A549 (cell line): ENCODE measurements around the gene DDIT4. TPM values are rescaled to one million over a fixed set of nuclear protein-coding genes. Genes with fewer than 3 reads are reported as not detected.
A peak's percentile ranks its signal among the peaks of the same experiment; 100 is the strongest.

ENCODE experiments used
- ATAC-seq, 2 experiments: fragments of 200-7000 bp in 1 of 2; fragments of >200 bp in 1 of 2; cut with Nextera tagmentation in 1 of 2; cut with Tn5 transposase in 1 of 2; 3 replicates each; pipeline versions ENCODE4 v1.8.0 to v1.9.1; 2018 to 2020; ENCODE audit warnings: mild to moderate bottlenecking in 1 of 2, moderate library complexity in 1 of 2
- CTCF ChIA-PET: fragments of 300-600 bp; sonication (Branson Sonifier 250); formaldehyde crosslinking; extraction: SDS; loops from one replicate; lab custom pipeline; 2021; ENCODE audit warnings: antibody characterized with exemption, inconsistent platforms; lab: Yijun Ruan, JAX
- POLR2A ChIA-PET: fragments of 350-600 bp; formaldehyde crosslinking; extraction: SDS; loops from one replicate; lab custom pipeline; 2021; ENCODE audit warnings: antibody characterized with exemption, inconsistent platforms; lab: Yijun Ruan, JAX
- DNase-seq, 2 experiments: peaks; one replicate each; pipeline versions ENCODE4 v3.0.0 to v3.0.0-alpha.2; 2011 to 2016; ENCODE audit warnings: low read depth in 1 of 2, low spot score in 1 of 2
- FAIRE-seq: peaks from 2 replicates; lab custom pipeline; 2011; peaks lifted over from hg19 to GRCh38; lab: Jason Lieb, UNC
- H3K27ac ChIP-seq, 2 experiments: fragments of >200 bp; sonication (Bioruptor Twin); formaldehyde crosslinking; 3 replicates each; pipeline ENCODE4 v1.5.1; 2016 to 2017
- H3K4me1 ChIP-seq: fragments of >200 bp; sonication (Bioruptor Twin); formaldehyde crosslinking; 3 replicates; pipeline ENCODE4 v1.6.1; 2016
- H3K4me2 ChIP-seq: fragments of >200 bp; sonication (Bioruptor Twin); formaldehyde crosslinking; 3 replicates; pipeline ENCODE4 v1.6.1; 2016
- H3K4me3 ChIP-seq: fragments of >200 bp; sonication (Bioruptor Twin); formaldehyde crosslinking; 3 replicates; pipeline ENCODE4 v1.5.1; 2016
- H3K9me3 ChIP-seq: fragments of >200 bp; sonication (Bioruptor Twin); formaldehyde crosslinking; 3 replicates; pipeline ENCODE4 v1.6.1; 2016
- CEBPB ChIP-seq, 2 experiments: fragments of >200 bp in 1 of 2; sonication (Bioruptor Twin) in 1 of 2; formaldehyde crosslinking in 1 of 2; IDR thresholded peaks; 2 replicates each; pipeline ENCODE4 v1.6.1; 2012 to 2016
- CHD2 ChIP-seq: fragments of 150-350 bp; IDR thresholded peaks from 2 replicates; pipeline ENCODE4 v1.6.1; 2014; ENCODE audit warnings: low read length; ENCODE audit not compliant: partially characterized antibody
- CHD4 ChIP-seq: fragments of 200-600 bp; sonication (generic); IDR thresholded peaks from 2 replicates; pipeline ENCODE4 v1.6.1; 2016; ENCODE audit warnings: antibody characterized with exemption, mild to moderate bottlenecking, borderline replicate concordance
- EHF ChIP-seq: fragments of 250-450 bp; sonication (Bioruptor Pico); IDR thresholded peaks from 2 replicates; pipeline ENCODE4 v1.5.0; 2020; ENCODE audit warnings: mild to moderate bottlenecking
- EP300 ChIP-seq, 2 experiments: fragments of >200 bp; sonication (Bioruptor Twin); formaldehyde crosslinking; IDR thresholded peaks; 2 replicates in 1 of 2; 3 replicates in 1 of 2; pipeline ENCODE4 v1.6.1; 2016 to 2017
- ESRRA ChIP-seq: fragments of 150-350 bp; IDR thresholded peaks from 2 replicates; pipeline ENCODE4 v1.6.1; 2014; ENCODE audit warnings: mild to moderate bottlenecking, low read length, borderline replicate concordance
- FOSB ChIP-seq: fragments of 250-450 bp; sonication (Bioruptor Pico); IDR thresholded peaks from 2 replicates; pipeline ENCODE4 v1.5.0; 2020; ENCODE audit warnings: mild to moderate bottlenecking, moderate library complexity
- FOSL2 ChIP-seq, 2 experiments: fragments of 450-650 bp in 1 of 2; fragments of >200 bp in 1 of 2; sonication (Bioruptor Twin) in 1 of 2; formaldehyde crosslinking; IDR thresholded peaks; 2 replicates each; pipeline versions ENCODE4 v1.5.0 to v1.6.1; 2016 to 2020; ENCODE audit warnings: mild to moderate bottlenecking in 1 of 2, moderate library complexity in 1 of 2
- HEYL ChIP-seq: fragments of 250-450 bp; sonication (Bioruptor Pico); IDR thresholded peaks from 2 replicates; pipeline ENCODE4 v1.8.0; 2021; ENCODE audit warnings: mild to moderate bottlenecking, moderate library complexity
- HOXA7 ChIP-seq: fragments of 250-450 bp; sonication (Bioruptor Pico); IDR thresholded peaks from 2 replicates; pipeline ENCODE4 v1.5.0; 2020; ENCODE audit warnings: mild to moderate bottlenecking, moderate library complexity
- HOXB13 ChIP-seq: fragments of 250-450 bp; sonication (Bioruptor Pico); IDR thresholded peaks from 2 replicates; pipeline ENCODE4 v1.5.0; 2020; ENCODE audit warnings: low read depth, mild to moderate bottlenecking, moderate library complexity
- HOXB5 ChIP-seq: fragments of 250-450 bp; sonication (Bioruptor Pico); IDR thresholded peaks from 2 replicates; pipeline ENCODE4 v1.5.0; 2020; ENCODE audit warnings: mild to moderate bottlenecking, moderate library complexity
- JUN ChIP-seq, 2 experiments: fragments of >200 bp; sonication (Bioruptor Twin); formaldehyde crosslinking; IDR thresholded peaks; 2 replicates in 1 of 2; 3 replicates in 1 of 2; pipeline ENCODE4 v1.6.1; 2016 to 2017
- MAZ ChIP-seq: fragments of 150-350 bp; IDR thresholded peaks from 2 replicates; pipeline ENCODE4 v1.6.1; 2014; ENCODE audit warnings: antibody characterized with exemption, low read depth, low read length, borderline replicate concordance
- MYC ChIP-seq: IDR thresholded peaks from 2 replicates; pipeline ENCODE4 v1.6.1; 2012; ENCODE audit warnings: mild to moderate bottlenecking, inconsistent platforms, low read length, improper control_type of control experiment, borderline replicate concordance
- NFE2L2 ChIP-seq: fragments of 150-350 bp; conservative IDR thresholded peaks from 2 replicates; pipeline ENCODE4 v1.6.1; 2014; ENCODE audit warnings: low read length
- POLR2AphosphoS2 ChIP-seq: conservative IDR thresholded peaks from 2 replicates; pipeline ENCODE4 v1.6.1; 2012; ENCODE audit warnings: low read length, improper control_type of control experiment, inconsistent platforms
- RAD21 ChIP-seq, 2 experiments: fragments of >200 bp in 1 of 2; sonication (Bioruptor Twin) in 1 of 2; formaldehyde crosslinking in 1 of 2; IDR thresholded peaks in 1 of 2; conservative IDR thresholded peaks in 1 of 2; 2 replicates in 1 of 2; 3 replicates in 1 of 2; pipeline ENCODE4 v1.6.1; 2012 to 2018; ENCODE audit warnings: inconsistent platforms in 1 of 2
- RCOR1 ChIP-seq: fragments of 150-350 bp; IDR thresholded peaks from 2 replicates; pipeline ENCODE4 v1.6.1; 2014; ENCODE audit warnings: antibody characterized with exemption, low read length, low read depth
- RNF2 ChIP-seq: fragments of 200-600 bp; sonication (generic); IDR thresholded peaks from 2 replicates; pipeline ENCODE4 v1.6.1; 2016; ENCODE audit warnings: low read depth, mild to moderate bottlenecking, antibody characterized with exemption, moderate library complexity, borderline replicate concordance
- SMC3 ChIP-seq: fragments of >200 bp; sonication (Bioruptor Twin); formaldehyde crosslinking; IDR thresholded peaks from 3 replicates; pipeline ENCODE4 v1.6.1; 2018; ENCODE audit warnings: inconsistent platforms
- SREBF2 ChIP-seq: fragments of 450-650 bp; IDR thresholded peaks from 2 replicates; pipeline ENCODE4 v1.6.1; 2014; ENCODE audit warnings: mild to moderate bottlenecking, moderate library complexity
- ZFP36 ChIP-seq: fragments of 450-650 bp; IDR thresholded peaks from 2 replicates; pipeline ENCODE4 v1.6.1; 2014; ENCODE audit warnings: borderline replicate concordance; ENCODE audit not compliant: partially characterized antibody
- ZNF302 ChIP-seq: fragments of 250-450 bp; sonication (Bioruptor Pico); IDR thresholded peaks from 2 replicates; pipeline ENCODE4 v1.9.0; 2021; ENCODE audit warnings: inconsistent platforms, mild to moderate bottlenecking, moderate library complexity
- WGBS: methylation state at CpG from one replicate; pipeline ENCODE4 v1.1.6; 2017; ENCODE audit errors: missing lambda C conversion rate; 5-methylcytosine and 5-hydroxymethylcytosine counted together
- polyA plus RNA-seq, 4 experiments: library from polyadenylated mRNA; depleted of rRNA in 3 of 4; stranded (reverse); fragments of >200 nt; fragmentation: RNase III in 1 of 4; extraction: RNeasy Plus Mini Kit Qiagen cat#74134 plus additional on column Dnase treatment in 1 of 4; gene quantifications; 2 replicates in 3 of 4; 3 replicates in 1 of 4; pipeline ENCODE4 v1.2.3, GENCODE V29; 2011 to 2017
- TF ChIP-seq, protein P1 (sequence below): fragments of 250-450 bp; sonication (Bioruptor Pico); IDR thresholded peaks from 2 replicates; pipeline ENCODE4 v1.5.0; 2021; ENCODE audit warnings: mild to moderate bottlenecking, moderate library complexity, borderline replicate concordance
- TF ChIP-seq, protein P2 (sequence below): fragments of 250-450 bp; sonication (Bioruptor Pico); IDR thresholded peaks from 2 replicates; pipeline ENCODE4 v1.5.0; 2020; ENCODE audit warnings: low read depth, mild to moderate bottlenecking, moderate library complexity
- TF ChIP-seq, protein P3 (sequence below): fragments of >200 bp; sonication (Bioruptor Twin); formaldehyde crosslinking; IDR thresholded peaks from 3 replicates; pipeline ENCODE4 v1.5.1; 2016

The DDIT4 gene
- polyA plus RNA-seq, 2 of the 4 experiments (the other 2 are of a cell fraction), result 239 to 392 TPM

DNA sequence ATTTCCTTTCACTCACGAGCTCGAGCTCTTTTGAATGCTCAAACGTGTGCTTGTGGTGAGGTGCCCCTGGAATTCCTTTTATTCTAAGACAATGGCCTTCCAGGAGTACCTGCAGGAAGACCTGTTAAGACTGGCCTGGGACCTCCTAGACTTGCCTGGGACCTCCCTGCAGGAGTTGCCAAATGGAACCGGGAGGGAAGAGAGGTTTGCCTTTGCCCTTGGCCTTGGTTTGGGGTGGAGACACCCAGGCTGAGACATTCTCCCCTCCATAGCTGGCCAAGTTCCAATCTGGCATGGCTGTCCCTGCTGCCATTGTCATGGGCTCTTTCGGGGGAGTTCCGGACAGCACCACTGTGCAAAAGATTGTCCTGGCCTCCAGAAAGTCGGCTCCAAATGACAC, 41.3 kb downstream of the DDIT4 start:
- ATAC-seq (no peak), DNase-seq (no peak), FAIRE-seq (no peak)
- Histone ChIP-seq H3K9me3 (no peaks in the 10 kb centered on the region), H3K4me1 (peaks cover 70% of the 10 kb centered on the region), H3K4me2 (peak overlapping the region; percentile 58), H3K4me3 (no peak overlapping the region), H3K27ac (peak overlapping the region; percentile 98 to 99)
- TF ChIP-seq RAD21 (conservative IDR thresholded peaks at IDR 0.05 in 1 of 2, IDR thresholded peaks at IDR 0.05 in 1 of 2), result 0 out of 5 replicates have a peak, but pooled peaks of 1 of the 2 experiments have one; percentile 0
- no peak for TF ChIP-seq EHF (CRISPR knock-in tag)
- TF ChIP-seq SMC3, result no peak
- TF ChIP-seq RNF2, result no peak
- no peak for TF ChIP-seq RCOR1
- CTCF ChIA-PET, result interaction anchor here (1.2 to 6.9 kb wide), 4 partner anchors 14 to 40 kb away, joined by 3 to 44 read pairs (median 9); no protein-coding TSS in a partner anchor
- WGBS, result 61% methylated on average over 7 of the region's 7 CpGs
- POLR2A ChIA-PET, result interaction anchor here (1.0 to 2.3 kb wide), 5 partner anchors 17 to 43 kb away, joined by 3 to 16 read pairs (median 9); partner anchors contain the start of gene DDIT4

DNA sequence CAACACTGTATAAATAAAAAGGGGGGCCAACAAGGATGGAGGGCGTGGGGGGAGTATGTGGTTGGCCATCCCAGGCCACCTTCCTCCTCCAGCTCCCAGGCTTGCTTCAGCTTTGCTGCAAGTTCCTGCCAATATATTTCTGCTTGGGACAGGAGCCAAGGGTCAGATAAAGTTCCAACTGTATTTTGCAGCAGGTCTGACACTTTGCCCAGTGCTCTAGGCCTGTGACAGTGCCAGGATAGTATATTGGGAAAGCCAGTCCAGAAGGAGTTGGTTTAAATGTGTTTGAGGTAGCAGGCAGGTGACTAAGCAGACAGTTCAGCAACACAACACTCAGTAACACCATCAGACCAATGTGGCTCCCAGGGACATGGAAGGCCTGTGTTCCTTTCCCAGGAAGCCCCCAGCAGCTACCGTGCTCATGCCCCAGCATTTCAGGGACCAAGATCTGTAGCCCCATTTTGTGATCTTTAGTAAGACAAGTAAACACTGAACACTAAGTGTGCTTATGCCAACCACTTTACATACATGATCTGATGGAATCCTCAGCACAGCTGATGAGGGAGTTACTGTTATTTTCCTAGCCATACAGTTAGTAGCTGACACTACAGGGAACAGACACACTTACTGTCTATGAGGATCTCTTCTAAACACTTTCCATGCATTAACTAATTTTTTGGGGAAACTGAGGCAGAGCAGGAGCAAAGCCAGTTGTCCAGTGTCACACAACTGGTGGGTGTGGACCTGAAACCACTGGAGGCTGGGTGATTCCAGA, 42.1 kb downstream of the DDIT4 start:
- no peak for FAIRE-seq
- TF ChIP-seq EP300 (IDR thresholded peaks at IDR 0.05), result peak; percentile 49 to 74; a peak in 3 of 5 replicates
- TF ChIP-seq JUN (IDR thresholded peaks at IDR 0.05), result peak in 1 of 2 experiments; percentile 54; a peak in 1 of 5 replicates
- TF ChIP-seq ESRRA, result no peak
- TF ChIP-seq MYC, result no peak
- TF ChIP-seq ZNF302 (CRISPR knock-in tag), result peak; percentile 17; the same call in 1 of the 2 replicates
- TF ChIP-seq HOXB5 (CRISPR knock-in tag), result peak; percentile 23; the same call in 1 of the 2 replicates
- no peak; the same call in 1 of the 2 replicates for TF ChIP-seq EHF (CRISPR knock-in tag)
- TF ChIP-seq HOXB13 (CRISPR knock-in tag), result peak; percentile 73; the same call in 1 of the 2 replicates
- peak; percentile 55 to 61; a peak in 2 of 4 replicates for TF ChIP-seq CEBPB (IDR thresholded peaks at IDR 0.05)
- no peak for TF ChIP-seq MAZ
- TF ChIP-seq, protein P1, sequence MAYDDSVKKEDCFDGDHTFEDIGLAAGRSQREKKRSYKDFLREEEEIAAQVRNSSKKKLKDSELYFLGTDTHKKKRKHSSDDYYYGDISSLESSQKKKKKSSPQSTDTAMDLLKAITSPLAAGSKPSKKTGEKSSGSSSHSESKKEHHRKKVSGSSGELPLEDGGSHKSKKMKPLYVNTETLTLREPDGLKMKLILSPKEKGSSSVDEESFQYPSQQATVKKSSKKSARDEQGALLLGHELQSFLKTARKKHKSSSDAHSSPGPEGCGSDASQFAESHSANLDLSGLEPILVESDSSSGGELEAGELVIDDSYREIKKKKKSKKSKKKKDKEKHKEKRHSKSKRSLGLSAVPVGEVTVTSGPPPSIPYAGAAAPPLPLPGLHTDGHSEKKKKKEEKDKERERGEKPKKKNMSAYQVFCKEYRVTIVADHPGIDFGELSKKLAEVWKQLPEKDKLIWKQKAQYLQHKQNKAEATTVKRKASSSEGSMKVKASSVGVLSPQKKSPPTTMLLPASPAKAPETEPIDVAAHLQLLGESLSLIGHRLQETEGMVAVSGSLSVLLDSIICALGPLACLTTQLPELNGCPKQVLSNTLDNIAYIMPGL (CRISPR knock-in tag), result no peak
- TF ChIP-seq HOXA7 (CRISPR knock-in tag), result peak; percentile 90
- TF ChIP-seq CHD2, result no peak
- TF ChIP-seq, protein P2, sequence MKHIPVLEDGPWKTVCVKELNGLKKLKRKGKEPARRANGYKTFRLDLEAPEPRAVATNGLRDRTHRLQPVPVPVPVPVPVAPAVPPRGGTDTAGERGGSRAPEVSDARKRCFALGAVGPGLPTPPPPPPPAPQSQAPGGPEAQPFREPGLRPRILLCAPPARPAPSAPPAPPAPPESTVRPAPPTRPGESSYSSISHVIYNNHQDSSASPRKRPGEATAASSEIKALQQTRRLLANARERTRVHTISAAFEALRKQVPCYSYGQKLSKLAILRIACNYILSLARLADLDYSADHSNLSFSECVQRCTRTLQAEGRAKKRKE, result 0 out of 2 replicates have a peak, but pooled peaks have one; percentile 10
- no peak for TF ChIP-seq RNF2
- TF ChIP-seq ZFP36, result no peak
- TF ChIP-seq FOSB (CRISPR knock-in tag), result 0 out of 2 replicates have a peak, but pooled peaks have one; percentile 22
- no peak for TF ChIP-seq FOSL2 (IDR thresholded peaks at IDR 0.05)
- peak; percentile 35; the same call in 1 of the 2 replicates for TF ChIP-seq FOSL2 (CRISPR knock-in tag; IDR thresholded peaks at IDR 0.05)
- TF ChIP-seq POLR2AphosphoS2, result no peak
- peak in 1 of 2 experiments; percentile 0; a peak in 1 of 5 replicates for TF ChIP-seq RAD21 (conservative IDR thresholded peaks at IDR 0.05 in 1 of 2, IDR thresholded peaks at IDR 0.05 in 1 of 2)
- TF ChIP-seq CHD4, result no peak
- TF ChIP-seq SREBF2, result no peak
- 0 out of 2 replicates have a peak, but pooled peaks have one; percentile 49 for TF ChIP-seq HEYL (CRISPR knock-in tag)
- TF ChIP-seq NFE2L2, result no peak
- TF ChIP-seq, protein P3, sequence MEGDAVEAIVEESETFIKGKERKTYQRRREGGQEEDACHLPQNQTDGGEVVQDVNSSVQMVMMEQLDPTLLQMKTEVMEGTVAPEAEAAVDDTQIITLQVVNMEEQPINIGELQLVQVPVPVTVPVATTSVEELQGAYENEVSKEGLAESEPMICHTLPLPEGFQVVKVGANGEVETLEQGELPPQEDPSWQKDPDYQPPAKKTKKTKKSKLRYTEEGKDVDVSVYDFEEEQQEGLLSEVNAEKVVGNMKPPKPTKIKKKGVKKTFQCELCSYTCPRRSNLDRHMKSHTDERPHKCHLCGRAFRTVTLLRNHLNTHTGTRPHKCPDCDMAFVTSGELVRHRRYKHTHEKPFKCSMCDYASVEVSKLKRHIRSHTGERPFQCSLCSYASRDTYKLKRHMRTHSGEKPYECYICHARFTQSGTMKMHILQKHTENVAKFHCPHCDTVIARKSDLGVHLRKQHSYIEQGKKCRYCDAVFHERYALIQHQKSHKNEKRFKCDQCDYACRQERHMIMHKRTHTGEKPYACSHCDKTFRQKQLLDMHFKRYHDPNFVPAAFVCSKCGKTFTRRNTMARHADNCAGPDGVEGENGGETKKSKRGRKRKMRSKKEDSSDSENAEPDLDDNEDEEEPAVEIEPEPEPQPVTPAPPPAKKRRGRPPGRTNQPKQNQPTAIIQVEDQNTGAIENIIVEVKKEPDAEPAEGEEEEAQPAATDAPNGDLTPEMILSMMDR, result no peak
- 22% methylated on average over 2 of the region's 2 CpGs for WGBS
- Histone ChIP-seq H3K27ac (peak overlapping the region; percentile 98 to 99), H3K4me2 (peak overlapping the region; percentile 58), H3K4me1 (peaks cover 68% of the 10 kb centered on the region), H3K4me3 (no peak overlapping the region), H3K9me3 (no peaks in the 10 kb centered on the region)
- ChIA-PET POLR2A (interaction anchor here (1.0 to 2.3 kb wide), 5 partner anchors 18 to 44 kb away, joined by 3 to 16 read pairs (median 9); partner anchors contain the start of gene DDIT4), CTCF (interaction anchor here (0.6 to 6.9 kb wide), 7 partner anchors 9 to 41 kb away, joined by 3 to 44 read pairs (median 3); no protein-coding TSS in a partner anchor)
- peak in 1 of 2 experiments; percentile 11; a peak in 3 of 6 replicates for ATAC-seq
- peak in 1 of 2 experiments; percentile 85 for DNase-seq
